A549 (cell line): ENCODE results near the gene CCDC187. TPM values are rescaled to one million over a fixed set of nuclear protein-coding genes. Genes with fewer than 3 reads are reported as not detected.

Experiments
- ATAC-seq, 2 experiments: fragments of 200-7000 bp in 1 of 2; fragments of >200 bp in 1 of 2; cut with Nextera tagmentation in 1 of 2; cut with Tn5 transposase in 1 of 2; 3 replicates each; pipeline versions ENCODE4 v1.8.0 to v1.9.1; 2018 to 2020; ENCODE audit warnings: mild to moderate bottlenecking in 1 of 2, moderate library complexity in 1 of 2
- CTCF ChIA-PET: fragments of 300-600 bp; sonication (Branson Sonifier 250); formaldehyde crosslinking; extraction: SDS; loops from one replicate; lab custom pipeline; 2021; ENCODE audit warnings: antibody characterized with exemption, inconsistent platforms; lab: Yijun Ruan, JAX
- POLR2A ChIA-PET: fragments of 350-600 bp; formaldehyde crosslinking; extraction: SDS; loops from one replicate; lab custom pipeline; 2021; ENCODE audit warnings: antibody characterized with exemption, inconsistent platforms; lab: Yijun Ruan, JAX
- DNase-seq, 2 experiments: peaks; one replicate each; pipeline versions ENCODE4 v3.0.0 to v3.0.0-alpha.2; 2011 to 2016; ENCODE audit warnings: low read depth in 1 of 2, low spot score in 1 of 2
- FAIRE-seq: peaks from 2 replicates; lab custom pipeline; 2011; peaks lifted over from hg19 to GRCh38; lab: Jason Lieb, UNC
- H3K27ac ChIP-seq, 2 experiments: fragments of >200 bp; sonication (Bioruptor Twin); formaldehyde crosslinking; 3 replicates each; pipeline ENCODE4 v1.5.1; 2016 to 2017
- H3K4me1 ChIP-seq: fragments of >200 bp; sonication (Bioruptor Twin); formaldehyde crosslinking; 3 replicates; pipeline ENCODE4 v1.6.1; 2016
- H3K4me2 ChIP-seq: fragments of >200 bp; sonication (Bioruptor Twin); formaldehyde crosslinking; 3 replicates; pipeline ENCODE4 v1.6.1; 2016
- H3K4me3 ChIP-seq: fragments of >200 bp; sonication (Bioruptor Twin); formaldehyde crosslinking; 3 replicates; pipeline ENCODE4 v1.5.1; 2016
- H3K9me3 ChIP-seq: fragments of >200 bp; sonication (Bioruptor Twin); formaldehyde crosslinking; 3 replicates; pipeline ENCODE4 v1.6.1; 2016
- BHLHE40 ChIP-seq: IDR thresholded peaks from 2 replicates; pipeline ENCODE4 v1.6.1; 2012; ENCODE audit warnings: low read depth, low read length, inconsistent platforms
- CHD2 ChIP-seq: fragments of 150-350 bp; IDR thresholded peaks from 2 replicates; pipeline ENCODE4 v1.6.1; 2014; ENCODE audit warnings: low read length; ENCODE audit not compliant: partially characterized antibody
- CTCF ChIP-seq: fragments of >200 bp; sonication (Bioruptor Twin); formaldehyde crosslinking; IDR thresholded peaks from 3 replicates; pipeline ENCODE4 v1.5.1; 2016
- E2F6 ChIP-seq: IDR thresholded peaks from 2 replicates; pipeline ENCODE4 v1.6.1; 2012; ENCODE audit warnings: low read depth, borderline replicate concordance
- FOXS1 ChIP-seq: fragments of 250-450 bp; sonication (Bioruptor Pico); IDR thresholded peaks from 2 replicates; pipeline ENCODE4 v1.5.0; 2020; ENCODE audit warnings: mild to moderate bottlenecking, moderate library complexity
- GATA3 ChIP-seq: IDR thresholded peaks from 2 replicates; pipeline ENCODE4 v1.6.1; 2012; ENCODE audit warnings: borderline replicate concordance
- HOXA7 ChIP-seq: fragments of 250-450 bp; sonication (Bioruptor Pico); IDR thresholded peaks from 2 replicates; pipeline ENCODE4 v1.5.0; 2020; ENCODE audit warnings: mild to moderate bottlenecking, moderate library complexity
- NPAS2 ChIP-seq: fragments of 250-450 bp; sonication (Bioruptor Pico); IDR thresholded peaks from 2 replicates; pipeline ENCODE4 v1.8.0; 2022; ENCODE audit warnings: mild to moderate bottlenecking, moderate library complexity, borderline replicate concordance
- PBX3 ChIP-seq: IDR thresholded peaks from 2 replicates; pipeline ENCODE4 v1.6.1; 2012
- PHF8 ChIP-seq: fragments of 200-600 bp; sonication (generic); IDR thresholded peaks from 2 replicates; pipeline ENCODE4 v1.6.1; 2016; ENCODE audit warnings: low read depth, mild to moderate bottlenecking, antibody characterized with exemption, moderate library complexity, borderline replicate concordance
- REST ChIP-seq: fragments of 200-600 bp; sonication (generic); IDR thresholded peaks from 2 replicates; pipeline ENCODE4 v1.6.1; 2016; ENCODE audit warnings: antibody characterized with exemption, mild to moderate bottlenecking, moderate library complexity
- RFX5 ChIP-seq: fragments of 450-650 bp; IDR thresholded peaks from 2 replicates; pipeline ENCODE4 v1.7.1; 2014; ENCODE audit warnings: antibody characterized with exemption, mild to moderate bottlenecking, moderate library complexity
- SMC3 ChIP-seq: fragments of >200 bp; sonication (Bioruptor Twin); formaldehyde crosslinking; IDR thresholded peaks from 3 replicates; pipeline ENCODE4 v1.6.1; 2018; ENCODE audit warnings: inconsistent platforms
- TFCP2L1 ChIP-seq: fragments of 250-450 bp; sonication (Bioruptor Pico); IDR thresholded peaks from 2 replicates; pipeline ENCODE4 v1.5.0; 2021; ENCODE audit warnings: mild to moderate bottlenecking
- ZNF302 ChIP-seq: fragments of 250-450 bp; sonication (Bioruptor Pico); IDR thresholded peaks from 2 replicates; pipeline ENCODE4 v1.9.0; 2021; ENCODE audit warnings: inconsistent platforms, mild to moderate bottlenecking, moderate library complexity
- ZSCAN20 ChIP-seq: fragments of 250-450 bp; sonication (Bioruptor Pico); IDR thresholded peaks from 2 replicates; pipeline ENCODE4 v1.8.0; 2022; ENCODE audit warnings: mild to moderate bottlenecking, moderate library complexity
- WGBS: methylation state at CpG from one replicate; pipeline ENCODE4 v1.1.6; 2017; ENCODE audit errors: missing lambda C conversion rate; 5-methylcytosine and 5-hydroxymethylcytosine counted together
- polyA plus RNA-seq, 4 experiments: library from polyadenylated mRNA; depleted of rRNA in 3 of 4; stranded (reverse); fragments of >200 nt; fragmentation: RNase III in 1 of 4; extraction: RNeasy Plus Mini Kit Qiagen cat#74134 plus additional on column Dnase treatment in 1 of 4; gene quantifications; 2 replicates in 3 of 4; 3 replicates in 1 of 4; pipeline ENCODE4 v1.2.3, GENCODE V29; 2011 to 2017

The CCDC187 gene
- polyA plus RNA-seq, 2 of the 4 experiments (the other 2 are of a cell fraction), result under 0.01 TPM; not detected in 1

- no peak for TF ChIP-seq CTCF
Measured at GRCh38 chr9:136282272-136282861, 21.5 kb downstream of the CCDC187 start (continued).

- Histone ChIP-seq H3K4me2 (no peak overlapping the region), H3K4me3 (no peak overlapping the region)
- POLR2A ChIA-PET, result no interaction called here
- no peak for FAIRE-seq
- TF ChIP-seq ZNF302 (CRISPR knock-in tag) (no peak), CHD2 (no peak), ZSCAN20 (CRISPR knock-in tag) (no peak), TFCP2L1 (CRISPR knock-in tag) (no peak), HOXA7 (CRISPR knock-in tag) (no peak), FOXS1 (CRISPR knock-in tag) (no peak), REST (no peak), RFX5 (no peak), PHF8 (no peak), BHLHE40 (no peak), NPAS2 (CRISPR knock-in tag) (no peak), PBX3 (no peak), GATA3 (no peak), E2F6 (no peak), SMC3 (no peak)
- TF ChIP-seq, all 56 proteins: peak for 0
- Histone ChIP-seq H3K27ac (no peak overlapping the region), H3K9me3 (no peaks in the 10 kb centered on the region), H3K4me1 (0 out of 3 replicates have a peak, but pooled peaks cover 2% of the 10 kb centered on the region)
- DNase-seq, result no peak
- no peak for ATAC-seq
- WGBS, result 71% methylated on average over 26 of the region's 39 CpGs
- CTCF ChIA-PET, result interaction anchor here (0.8 to 7.2 kb wide), 7 partner anchors 13 to 298 kb away, joined by 3 to 64 read pairs (median 3); no protein-coding TSS in a partner anchor
Measured at GRCh38 chr9:136281421-136282271, 22.2 kb downstream of the CCDC187 start.
